ENCODE measurements around the gene TRMT61A.

DNA sequence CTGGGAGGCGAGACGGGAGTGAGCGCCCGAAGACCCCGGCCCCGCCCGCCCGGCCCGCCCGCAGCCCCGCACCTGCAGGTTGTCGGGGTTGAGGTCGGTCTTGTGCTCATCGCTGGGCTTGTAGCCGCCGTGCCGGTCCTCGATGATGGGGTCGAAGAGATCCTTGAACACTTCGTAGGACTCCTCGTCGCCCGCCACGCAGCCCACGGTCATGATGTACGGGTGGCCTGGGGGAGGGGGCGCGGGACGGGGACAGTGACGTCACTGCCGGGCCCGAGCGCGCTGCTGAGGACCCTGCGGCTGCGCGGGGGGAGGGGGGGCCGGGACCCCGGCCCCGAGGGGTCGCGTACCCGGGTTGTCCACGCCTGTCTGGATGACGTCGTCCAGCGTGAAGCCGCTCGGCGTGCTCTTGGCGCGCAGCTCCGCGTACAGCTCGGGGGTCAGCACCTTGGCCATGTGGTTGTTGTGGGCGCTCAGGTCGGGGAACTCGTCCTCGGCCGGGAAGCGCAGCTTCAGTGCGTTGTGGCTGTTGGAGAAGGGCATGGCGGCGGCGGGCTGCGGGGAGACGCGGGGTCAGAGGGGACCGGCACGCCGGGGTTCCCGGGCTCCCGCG, 6.9 kb upstream of the TRMT61A start:
- no peak for TF ChIP-seq YY1 (IDR thresholded peaks at IDR 0.05; ENCODE audit: low read depth)
- TF ChIP-seq, protein P1, sequence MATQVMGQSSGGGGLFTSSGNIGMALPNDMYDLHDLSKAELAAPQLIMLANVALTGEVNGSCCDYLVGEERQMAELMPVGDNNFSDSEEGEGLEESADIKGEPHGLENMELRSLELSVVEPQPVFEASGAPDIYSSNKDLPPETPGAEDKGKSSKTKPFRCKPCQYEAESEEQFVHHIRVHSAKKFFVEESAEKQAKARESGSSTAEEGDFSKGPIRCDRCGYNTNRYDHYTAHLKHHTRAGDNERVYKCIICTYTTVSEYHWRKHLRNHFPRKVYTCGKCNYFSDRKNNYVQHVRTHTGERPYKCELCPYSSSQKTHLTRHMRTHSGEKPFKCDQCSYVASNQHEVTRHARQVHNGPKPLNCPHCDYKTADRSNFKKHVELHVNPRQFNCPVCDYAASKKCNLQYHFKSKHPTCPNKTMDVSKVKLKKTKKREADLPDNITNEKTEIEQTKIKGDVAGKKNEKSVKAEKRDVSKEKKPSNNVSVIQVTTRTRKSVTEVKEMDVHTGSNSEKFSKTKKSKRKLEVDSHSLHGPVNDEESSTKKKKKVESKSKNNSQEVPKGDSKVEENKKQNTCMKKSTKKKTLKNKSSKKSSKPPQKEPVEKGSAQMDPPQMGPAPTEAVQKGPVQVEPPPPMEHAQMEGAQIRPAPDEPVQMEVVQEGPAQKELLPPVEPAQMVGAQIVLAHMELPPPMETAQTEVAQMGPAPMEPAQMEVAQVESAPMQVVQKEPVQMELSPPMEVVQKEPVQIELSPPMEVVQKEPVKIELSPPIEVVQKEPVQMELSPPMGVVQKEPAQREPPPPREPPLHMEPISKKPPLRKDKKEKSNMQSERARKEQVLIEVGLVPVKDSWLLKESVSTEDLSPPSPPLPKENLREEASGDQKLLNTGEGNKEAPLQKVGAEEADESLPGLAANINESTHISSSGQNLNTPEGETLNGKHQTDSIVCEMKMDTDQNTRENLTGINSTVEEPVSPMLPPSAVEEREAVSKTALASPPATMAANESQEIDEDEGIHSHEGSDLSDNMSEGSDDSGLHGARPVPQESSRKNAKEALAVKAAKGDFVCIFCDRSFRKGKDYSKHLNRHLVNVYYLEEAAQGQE (IDR thresholded peaks at IDR 0.05; ENCODE audit: low read depth, low read length) = no peak
- TF ChIP-seq, protein P2, sequence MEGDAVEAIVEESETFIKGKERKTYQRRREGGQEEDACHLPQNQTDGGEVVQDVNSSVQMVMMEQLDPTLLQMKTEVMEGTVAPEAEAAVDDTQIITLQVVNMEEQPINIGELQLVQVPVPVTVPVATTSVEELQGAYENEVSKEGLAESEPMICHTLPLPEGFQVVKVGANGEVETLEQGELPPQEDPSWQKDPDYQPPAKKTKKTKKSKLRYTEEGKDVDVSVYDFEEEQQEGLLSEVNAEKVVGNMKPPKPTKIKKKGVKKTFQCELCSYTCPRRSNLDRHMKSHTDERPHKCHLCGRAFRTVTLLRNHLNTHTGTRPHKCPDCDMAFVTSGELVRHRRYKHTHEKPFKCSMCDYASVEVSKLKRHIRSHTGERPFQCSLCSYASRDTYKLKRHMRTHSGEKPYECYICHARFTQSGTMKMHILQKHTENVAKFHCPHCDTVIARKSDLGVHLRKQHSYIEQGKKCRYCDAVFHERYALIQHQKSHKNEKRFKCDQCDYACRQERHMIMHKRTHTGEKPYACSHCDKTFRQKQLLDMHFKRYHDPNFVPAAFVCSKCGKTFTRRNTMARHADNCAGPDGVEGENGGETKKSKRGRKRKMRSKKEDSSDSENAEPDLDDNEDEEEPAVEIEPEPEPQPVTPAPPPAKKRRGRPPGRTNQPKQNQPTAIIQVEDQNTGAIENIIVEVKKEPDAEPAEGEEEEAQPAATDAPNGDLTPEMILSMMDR (IDR thresholded peaks at IDR 0.05) = no peak
- no peak for TF ChIP-seq EP300 (IDR thresholded peaks at IDR 0.05; ENCODE audit: borderline replicate concordance in 1 of 2, low read depth in 1 of 2, low read length in 1 of 2)
- TF ChIP-seq, protein P3, sequence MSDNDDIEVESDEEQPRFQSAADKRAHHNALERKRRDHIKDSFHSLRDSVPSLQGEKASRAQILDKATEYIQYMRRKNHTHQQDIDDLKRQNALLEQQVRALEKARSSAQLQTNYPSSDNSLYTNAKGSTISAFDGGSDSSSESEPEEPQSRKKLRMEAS (IDR thresholded peaks at IDR 0.05; ENCODE audit: low read depth) = no peak
- no peak for TF ChIP-seq NFIC (IDR thresholded peaks at IDR 0.05; ENCODE audit: borderline replicate concordance)
- TF ChIP-seq TEAD4 (IDR thresholded peaks at IDR 0.05; ENCODE audit: borderline replicate concordance, insufficient read depth) = no peak
- no peak for TF ChIP-seq SIN3A (IDR thresholded peaks at IDR 0.05; ENCODE audit: borderline replicate concordance, low read depth, low read length)
- no peak for TF ChIP-seq POLR2AphosphoS5 (IDR thresholded peaks at IDR 0.05; ENCODE audit: low read depth, low read length)
- no peak for TF ChIP-seq EZH2phosphoT487 (IDR thresholded peaks at IDR 0.05; ENCODE audit: borderline replicate concordance, low read depth)
- TF ChIP-seq, protein P4, sequence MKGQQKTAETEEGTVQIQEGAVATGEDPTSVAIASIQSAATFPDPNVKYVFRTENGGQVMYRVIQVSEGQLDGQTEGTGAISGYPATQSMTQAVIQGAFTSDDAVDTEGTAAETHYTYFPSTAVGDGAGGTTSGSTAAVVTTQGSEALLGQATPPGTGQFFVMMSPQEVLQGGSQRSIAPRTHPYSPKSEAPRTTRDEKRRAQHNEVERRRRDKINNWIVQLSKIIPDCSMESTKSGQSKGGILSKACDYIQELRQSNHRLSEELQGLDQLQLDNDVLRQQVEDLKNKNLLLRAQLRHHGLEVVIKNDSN (IDR thresholded peaks at IDR 0.05; ENCODE audit: borderline replicate concordance, low read depth) = no peak
- TF ChIP-seq, protein P5, sequence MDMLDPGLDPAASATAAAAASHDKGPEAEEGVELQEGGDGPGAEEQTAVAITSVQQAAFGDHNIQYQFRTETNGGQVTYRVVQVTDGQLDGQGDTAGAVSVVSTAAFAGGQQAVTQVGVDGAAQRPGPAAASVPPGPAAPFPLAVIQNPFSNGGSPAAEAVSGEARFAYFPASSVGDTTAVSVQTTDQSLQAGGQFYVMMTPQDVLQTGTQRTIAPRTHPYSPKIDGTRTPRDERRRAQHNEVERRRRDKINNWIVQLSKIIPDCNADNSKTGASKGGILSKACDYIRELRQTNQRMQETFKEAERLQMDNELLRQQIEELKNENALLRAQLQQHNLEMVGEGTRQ (IDR thresholded peaks at IDR 0.05; ENCODE audit: borderline replicate concordance, low read depth, low read length) = no peak

All from SK-N-SH (cell line).